HuH-7.5 (cell line): ENCODE measurements around the gene FCHO2.
"Not testable (repeated sequence)": the region's sequence is repeated elsewhere in the genome, so short reads cannot be mapped to it uniquely, and the experiment has no call there.

Experiments used
- DNase-seq: peaks from one replicate; pipeline ENCODE4 v3.0.0; 2011; ENCODE audit warnings: low spot score

Gene FCHO2

DNA sequence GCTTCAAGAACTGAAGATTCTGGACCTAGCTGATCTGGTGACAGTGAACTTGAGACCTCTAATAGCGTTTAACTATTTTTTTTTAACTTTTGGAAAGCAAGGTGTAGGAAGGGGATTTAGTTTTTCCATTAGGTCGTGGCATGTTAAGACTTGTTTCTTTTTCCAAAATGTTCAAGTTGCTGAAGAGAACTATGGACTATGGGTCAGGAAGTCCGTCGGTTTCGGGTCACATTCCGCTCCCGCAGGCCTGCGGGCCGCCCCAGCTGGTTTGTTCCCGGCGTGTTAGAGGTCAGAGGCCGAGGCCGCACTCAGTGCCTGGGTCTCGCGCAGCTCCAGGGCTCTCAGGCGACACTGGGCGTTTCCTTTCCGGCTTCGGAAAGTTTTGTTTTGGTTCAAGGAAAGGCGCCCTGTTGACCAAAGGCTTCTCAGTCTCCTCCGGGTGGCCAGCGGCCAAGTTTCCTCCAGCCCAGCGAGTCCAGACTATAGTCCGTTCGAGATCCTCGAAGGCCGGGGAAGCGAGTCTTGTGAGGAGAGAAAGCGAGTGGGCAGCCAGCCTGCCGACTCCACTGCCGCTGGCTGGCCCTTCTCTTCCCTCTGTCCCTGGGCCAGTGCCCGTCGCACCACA is 586 bp upstream of the FCHO2 start:
- peak; percentile 49 for DNase-seq

DNA sequence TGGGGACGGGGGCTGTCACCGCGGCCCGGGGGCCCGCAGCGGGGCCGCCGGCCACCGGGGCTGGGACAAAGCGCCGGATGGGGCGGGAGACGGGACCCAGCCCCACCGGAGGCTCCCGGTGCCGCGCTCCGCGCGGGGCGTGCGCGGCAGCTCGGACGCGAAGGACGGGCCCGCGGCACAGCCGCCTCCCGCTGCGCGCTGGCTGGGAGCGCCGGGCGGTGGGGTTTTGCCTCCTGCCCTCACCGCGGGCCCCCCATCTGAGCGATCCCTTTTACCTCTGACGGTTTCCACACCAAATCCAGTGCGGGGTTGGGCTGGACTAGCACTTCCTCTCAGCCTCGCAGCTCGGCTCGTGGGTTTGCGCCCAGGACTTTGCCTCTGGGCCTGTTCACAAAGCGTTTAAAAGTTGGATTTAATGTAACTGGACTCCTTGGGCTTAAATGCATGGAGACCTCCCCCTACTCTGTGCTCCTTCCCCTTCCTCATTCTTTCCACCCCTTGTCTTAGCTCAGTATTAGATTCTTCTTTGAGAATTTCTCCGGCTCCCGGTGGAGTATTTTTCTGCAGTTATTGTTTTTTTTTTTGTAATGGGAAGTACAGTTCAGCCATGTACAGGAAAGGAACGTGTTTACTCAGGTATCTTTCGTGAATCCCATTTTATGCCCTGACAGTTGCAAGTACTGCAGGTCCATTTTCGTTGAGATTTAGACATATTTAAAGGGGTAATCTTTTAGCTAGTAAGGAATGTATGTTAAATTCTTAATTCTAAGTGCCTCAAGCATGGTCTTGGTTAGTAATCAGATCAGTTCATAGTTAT is 691 bp downstream of the FCHO2 start:
- peak; percentile 38 for DNase-seq

DNA sequence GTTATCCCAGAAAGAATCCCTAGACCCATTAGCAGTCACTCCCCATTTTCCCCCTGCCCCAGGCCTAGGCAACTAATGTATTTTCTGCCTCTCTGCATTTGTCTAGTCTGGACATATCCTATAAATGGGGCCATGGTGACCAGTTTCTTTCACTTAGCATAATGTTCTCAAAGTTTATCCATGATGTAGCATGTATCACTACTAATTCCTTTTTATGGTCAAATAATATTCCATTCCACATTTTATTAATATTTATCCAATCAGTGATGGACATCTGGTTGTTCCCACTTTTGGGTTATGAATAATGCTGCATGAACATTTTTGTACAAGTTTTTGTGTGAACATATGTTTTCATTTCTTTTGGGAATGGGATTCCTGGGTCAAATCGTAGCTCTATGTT is 1.5 kb downstream of the FCHO2 start:
- no peak for DNase-seq

DNA sequence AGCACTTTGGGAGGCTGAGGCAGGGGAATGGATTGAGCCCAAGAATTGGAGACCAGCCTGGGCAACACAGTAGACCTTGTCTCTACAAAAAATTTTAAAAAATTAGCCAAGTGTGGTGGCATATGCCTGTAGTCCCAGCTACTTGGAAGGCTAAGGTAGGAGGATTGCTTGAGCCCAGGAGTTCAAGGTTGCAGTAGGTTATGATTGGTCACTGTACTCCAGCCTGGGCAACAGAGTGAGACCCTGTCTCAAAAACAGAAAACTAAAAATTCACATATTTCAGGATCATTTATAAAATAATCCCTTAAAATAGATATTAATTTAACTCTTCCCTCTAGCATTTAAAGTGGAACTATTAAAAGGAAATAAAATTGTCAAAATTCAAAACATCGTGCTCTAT is 3.4 kb downstream of the FCHO2 start:
- DNase-seq: no peak

DNA sequence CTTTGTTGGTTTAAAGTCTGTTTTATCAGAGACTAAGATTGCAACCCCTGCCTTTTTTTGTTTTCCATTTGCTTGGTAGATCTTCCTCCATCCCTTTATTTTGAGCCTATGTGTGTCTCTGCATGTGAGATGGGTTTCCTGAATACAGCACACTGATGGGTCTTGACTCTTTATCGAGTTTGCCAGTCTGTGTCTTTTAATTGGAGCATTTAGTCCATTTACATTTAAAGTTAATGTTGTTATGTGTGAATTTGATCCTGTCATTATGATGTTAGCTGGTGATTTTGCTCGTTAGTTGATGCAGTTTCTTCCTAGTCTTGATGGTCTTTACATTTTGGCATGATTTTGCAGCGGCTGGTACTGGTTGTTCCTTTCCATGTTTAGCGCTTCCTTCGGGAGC is 18.6 kb downstream of the FCHO2 start:
- not testable (repeated sequence) for DNase-seq

- DNase-seq: not testable (repeated sequence)
Observed at GRCh38 chr5:72976810-72977209, 21.0 kb downstream of the FCHO2 start.

- DNase-seq: no peak
Observed at GRCh38 chr5:72985719-72986118, 29.9 kb downstream of the FCHO2 start.

DNA sequence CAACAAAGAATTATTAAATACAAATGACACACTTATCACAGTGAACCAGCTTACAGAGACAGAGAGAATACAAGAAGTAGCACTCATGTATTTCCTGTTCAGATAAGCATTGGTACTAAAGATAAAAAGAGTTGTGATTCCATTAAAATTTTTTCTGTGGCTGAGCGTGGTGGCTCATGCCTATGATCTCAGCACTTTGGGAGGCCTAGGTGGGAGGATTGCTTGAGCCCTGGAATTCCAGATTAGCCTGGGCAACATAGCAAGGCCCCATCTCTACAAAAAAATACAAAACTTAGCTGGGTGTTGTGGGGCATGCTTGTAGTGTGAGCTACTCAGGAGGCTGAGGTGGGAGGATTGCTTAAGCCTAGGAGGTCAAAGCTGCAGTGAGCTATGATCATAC is 32.9 kb downstream of the FCHO2 start:
- DNase-seq: no peak

GRCh38 chr5:72991394-72991793 is 35.6 kb downstream of the FCHO2 start:
- DNase-seq: no peak

GRCh38 chr5:72994578-72994977 is 38.7 kb downstream of the FCHO2 start:
- DNase-seq: no peak

DNA sequence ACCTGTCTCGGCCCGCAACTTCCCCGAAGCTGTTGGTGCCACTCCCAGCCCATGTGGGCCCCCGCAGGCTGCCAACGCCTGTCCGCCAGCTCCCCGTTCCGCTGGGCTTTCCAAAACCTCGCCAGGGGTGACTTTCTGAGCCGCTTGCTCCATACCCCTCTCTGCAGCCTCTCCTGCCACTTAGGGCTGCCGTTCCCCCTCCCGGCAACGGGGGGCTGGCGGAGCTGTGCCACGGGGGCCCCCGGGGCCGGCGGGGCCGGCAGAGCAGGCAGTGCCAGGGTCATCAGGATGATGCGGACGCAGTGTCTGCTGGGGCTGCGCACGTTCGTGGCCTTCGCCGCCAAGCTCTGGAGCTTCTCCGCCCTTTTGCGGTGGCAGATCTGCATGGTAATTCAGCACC is 40.8 kb downstream of the FCHO2 start:
- DNase-seq: no peak

DNA sequence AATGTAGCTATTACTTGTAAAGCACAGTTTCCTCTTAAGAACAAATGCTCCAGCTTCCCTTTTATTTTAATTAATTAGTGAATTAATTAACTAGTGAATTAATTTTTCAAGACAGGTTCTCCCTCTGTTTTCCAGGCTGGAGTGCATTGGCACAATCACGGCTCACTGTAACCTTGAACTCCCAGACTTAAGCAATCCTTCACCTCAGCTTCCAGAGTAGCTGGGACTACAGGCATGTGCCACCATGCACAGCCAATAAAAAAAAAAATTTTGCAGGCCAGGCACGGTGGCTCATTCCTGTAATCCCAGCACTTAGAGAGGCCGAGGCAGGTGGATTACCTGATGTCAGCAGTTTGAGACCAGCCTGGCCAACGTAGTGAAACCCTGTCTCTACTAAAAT is 44.1 kb downstream of the FCHO2 start:
- no peak for DNase-seq

DNA sequence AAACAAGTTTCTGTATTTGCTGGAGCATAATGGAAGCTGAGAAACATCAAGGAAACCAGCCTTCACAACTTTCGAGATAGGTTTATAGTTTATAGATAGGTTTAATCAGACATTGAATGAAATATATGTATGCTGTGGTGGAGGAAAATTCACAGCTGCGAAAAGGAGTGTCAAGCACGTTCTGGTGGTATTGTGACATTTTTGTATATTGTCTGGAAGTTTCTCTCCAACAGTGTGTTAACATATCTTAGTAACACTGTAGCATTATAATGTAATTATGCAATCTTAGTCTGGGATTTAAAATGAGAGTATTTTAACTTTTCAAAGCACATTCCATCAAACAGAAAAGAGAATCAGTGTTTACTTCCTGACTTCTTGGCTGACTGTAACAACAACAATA is 50.0 kb downstream of the FCHO2 start:
- no peak for DNase-seq

- no peak for DNase-seq
Observed at GRCh38 chr5:73007051-73007450, 51.2 kb downstream of the FCHO2 start.

GRCh38 chr5:73008831-73009230 is 53.0 kb downstream of the FCHO2 start:
- no peak for DNase-seq

DNA sequence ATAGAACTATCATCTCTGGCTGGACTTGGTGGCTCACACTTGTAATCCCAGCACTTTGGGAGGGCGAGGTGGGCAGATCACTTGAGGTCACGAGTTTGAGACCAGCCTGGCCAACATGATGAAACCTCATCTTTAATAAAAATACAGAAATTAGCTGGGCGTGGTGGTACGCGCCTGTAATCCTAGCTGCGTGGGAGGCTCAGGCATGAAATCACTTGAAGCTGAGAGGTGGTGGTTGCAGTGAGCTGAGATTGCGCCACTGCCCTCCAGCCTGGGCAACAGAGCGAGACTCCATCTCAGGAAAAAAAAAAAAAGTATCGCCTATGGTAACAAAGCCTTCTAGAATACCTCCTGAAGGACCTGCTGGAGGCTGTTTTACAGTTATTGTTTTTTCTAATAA is 55.8 kb downstream of the FCHO2 start:
- DNase-seq: not testable (repeated sequence)

DNA sequence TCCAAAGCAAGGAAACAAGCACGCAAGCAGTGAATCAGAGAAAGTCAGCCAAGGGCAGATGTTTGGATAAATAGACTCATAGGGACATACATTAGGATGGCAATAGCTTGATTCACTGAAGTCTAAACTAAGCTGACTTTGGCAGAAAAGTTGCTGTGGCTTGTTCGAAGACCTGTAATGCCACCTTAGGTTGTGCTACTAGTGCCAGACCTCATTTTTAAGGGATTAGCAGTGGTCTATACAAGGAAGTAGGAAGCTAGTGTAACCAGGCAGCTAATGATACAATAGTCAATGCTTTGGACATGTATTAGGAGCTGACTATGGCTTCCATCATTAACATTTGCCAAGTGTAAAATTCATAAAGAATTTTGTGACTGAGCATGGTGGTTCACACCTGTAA is 63.1 kb downstream of the FCHO2 start:
- no peak for DNase-seq

GRCh38 chr5:73019766-73020165 is 63.9 kb downstream of the FCHO2 start:
- no peak for DNase-seq

GRCh38 chr5:73022471-73023169 is 66.8 kb downstream of the FCHO2 start:
- no peak for DNase-seq

DNA sequence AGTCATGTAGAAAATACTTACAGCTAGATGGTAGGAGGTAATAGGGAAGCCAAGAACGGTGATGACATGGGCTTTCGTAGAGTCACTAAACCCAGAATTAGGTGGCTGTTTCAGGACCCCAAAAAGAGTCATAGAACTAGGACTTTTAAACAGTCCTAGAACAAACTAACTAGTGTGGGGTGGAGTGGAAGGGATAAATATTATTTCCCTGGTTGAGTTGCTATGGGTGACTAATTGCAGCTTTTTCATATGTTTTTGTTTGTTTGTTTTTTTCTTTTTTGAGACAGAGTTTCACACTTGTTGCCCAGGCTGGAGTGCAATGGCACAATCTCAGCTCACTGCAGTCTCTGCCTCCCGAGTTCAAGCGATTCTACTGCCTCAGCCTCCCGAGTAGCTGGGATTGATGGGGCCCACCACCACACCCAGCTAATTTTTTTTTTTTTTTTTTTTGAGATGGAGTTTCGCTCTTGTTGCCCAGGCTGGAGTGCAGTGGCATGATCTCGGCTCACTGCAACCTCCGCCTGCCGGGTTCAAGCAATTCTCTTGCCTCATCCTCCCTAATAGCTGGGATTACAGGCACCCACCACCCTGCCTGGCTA is 69.2 kb downstream of the FCHO2 start:
- not testable (repeated sequence) for DNase-seq

- DNase-seq: no peak
Observed at GRCh38 chr5:73027361-73027760, 71.5 kb downstream of the FCHO2 start.

DNA sequence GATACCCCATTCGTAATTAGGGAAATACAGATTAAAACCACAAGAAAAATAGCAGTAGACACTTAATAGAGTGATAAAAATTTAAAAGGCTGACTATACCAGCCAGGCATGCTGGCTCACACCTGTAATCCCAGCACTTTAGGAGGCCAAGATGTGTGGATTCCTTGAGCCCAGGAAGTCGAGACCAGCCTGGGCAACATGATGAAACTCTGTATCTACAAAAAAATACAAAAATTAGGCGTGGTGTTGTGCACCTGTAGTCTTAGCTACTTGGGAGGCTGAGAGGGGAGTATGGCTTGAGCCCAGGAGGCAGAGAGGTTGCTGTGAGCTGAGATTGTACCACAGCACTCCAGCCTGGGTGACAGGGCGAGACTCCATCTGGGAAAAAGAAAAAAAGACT is 72.0 kb downstream of the FCHO2 start:
- no peak for DNase-seq
